ENCODE data around the gene MLLT10.

Gene MLLT10

GRCh38 chr10:21533467-21534279 is at the start of gene MLLT10:
Gene MLLT10 (plus strand): TSS chr10:21534232. CDS start chr10:21534645, 413 bp downstream.
- peak; percentile 88 to 93 for DNase-seq

DNA sequence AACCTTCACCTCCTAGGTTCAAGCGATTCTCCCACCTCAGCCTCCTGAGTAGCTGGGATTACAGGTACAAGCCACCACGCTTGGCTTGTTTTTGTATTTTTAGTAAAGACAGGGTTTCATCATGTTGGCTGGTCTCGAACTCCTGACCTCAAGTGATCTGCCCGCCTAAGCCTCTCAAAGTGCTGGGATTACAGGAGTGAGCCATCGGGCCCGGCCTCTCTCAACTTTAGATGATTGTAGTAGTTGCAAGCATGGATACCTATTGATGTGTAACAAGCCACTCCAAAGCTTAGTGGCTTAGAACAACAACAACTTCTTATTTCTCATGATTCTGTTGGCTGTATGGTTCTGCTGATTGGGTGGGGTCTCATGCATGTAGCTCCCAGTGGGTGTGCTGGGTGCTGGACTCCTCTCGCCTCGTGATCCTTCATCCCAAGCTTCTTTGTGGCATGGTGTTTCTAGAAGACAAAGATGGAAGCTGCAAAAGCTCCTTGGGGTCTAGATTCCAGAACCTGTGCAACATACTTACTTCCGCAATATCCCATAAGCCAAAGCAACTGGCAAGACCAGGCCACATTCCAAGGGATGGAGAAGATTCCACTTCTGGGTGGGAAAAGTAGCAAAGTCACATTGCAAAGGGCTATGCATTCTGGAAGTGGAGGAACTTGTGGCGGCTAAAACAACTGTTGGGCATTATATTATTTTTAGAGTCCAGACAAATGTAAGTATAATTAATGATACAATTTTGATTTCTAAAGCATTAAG is 46.4 kb upstream of the MLLT10 start:
- no peak for DNase-seq

DNA sequence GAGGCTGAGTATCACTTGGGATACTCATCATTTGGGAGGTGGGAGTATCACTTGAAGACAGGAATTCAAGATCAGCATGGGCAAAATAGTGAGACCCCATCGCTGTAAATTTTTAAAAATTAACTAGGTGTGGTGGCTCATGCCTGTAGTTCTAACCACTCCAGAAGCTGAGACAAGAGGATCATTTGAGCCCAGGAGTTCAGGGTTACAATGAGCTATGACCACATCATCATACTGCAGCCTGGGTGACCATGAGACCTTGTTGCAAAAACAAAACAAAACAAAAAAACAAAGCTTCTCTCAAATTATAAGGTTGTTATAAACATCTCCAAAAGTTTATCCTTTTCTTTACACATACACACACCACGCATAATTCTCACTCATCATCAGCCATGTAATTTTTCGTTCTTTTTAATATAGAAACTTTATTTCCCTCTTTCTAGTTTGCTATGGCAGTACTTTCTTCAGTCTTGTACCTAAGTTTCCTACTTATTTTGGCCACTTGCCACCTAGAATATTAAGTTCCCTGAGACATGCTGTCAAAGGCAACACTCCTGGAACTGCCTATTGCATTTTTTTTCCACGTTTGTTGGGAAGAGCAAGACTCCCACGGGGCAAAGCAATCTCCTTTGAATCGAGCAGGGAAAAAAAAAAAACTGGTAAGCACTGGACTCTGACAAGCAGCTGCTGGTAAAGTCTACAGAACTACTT is 45.6 kb upstream of the MLLT10 start:
- no peak for DNase-seq

DNA sequence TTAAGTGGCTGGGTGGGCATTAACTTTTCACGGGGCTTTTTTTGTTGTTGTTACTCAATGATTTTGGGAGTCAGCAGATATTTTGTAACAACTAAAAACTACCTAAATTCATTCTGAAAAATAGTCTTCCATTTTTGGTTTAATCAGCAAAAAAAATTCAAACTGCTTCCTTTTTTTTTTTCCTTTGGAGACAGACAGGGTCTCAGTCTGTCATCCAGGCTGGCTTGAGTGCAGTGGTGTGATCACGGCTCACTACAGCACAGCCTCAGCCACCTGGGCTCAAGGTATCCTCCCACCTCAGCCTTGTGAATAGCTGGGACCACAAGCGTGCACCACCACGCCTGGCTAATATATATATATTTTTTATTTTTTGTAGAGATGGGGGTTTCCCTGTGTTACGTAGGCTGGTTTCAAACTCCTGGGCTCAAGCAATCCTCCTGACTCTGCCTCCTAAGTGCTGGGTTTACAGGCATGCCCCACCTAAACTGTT is 45.0 kb upstream of the MLLT10 start:
- no peak for DNase-seq

DNA sequence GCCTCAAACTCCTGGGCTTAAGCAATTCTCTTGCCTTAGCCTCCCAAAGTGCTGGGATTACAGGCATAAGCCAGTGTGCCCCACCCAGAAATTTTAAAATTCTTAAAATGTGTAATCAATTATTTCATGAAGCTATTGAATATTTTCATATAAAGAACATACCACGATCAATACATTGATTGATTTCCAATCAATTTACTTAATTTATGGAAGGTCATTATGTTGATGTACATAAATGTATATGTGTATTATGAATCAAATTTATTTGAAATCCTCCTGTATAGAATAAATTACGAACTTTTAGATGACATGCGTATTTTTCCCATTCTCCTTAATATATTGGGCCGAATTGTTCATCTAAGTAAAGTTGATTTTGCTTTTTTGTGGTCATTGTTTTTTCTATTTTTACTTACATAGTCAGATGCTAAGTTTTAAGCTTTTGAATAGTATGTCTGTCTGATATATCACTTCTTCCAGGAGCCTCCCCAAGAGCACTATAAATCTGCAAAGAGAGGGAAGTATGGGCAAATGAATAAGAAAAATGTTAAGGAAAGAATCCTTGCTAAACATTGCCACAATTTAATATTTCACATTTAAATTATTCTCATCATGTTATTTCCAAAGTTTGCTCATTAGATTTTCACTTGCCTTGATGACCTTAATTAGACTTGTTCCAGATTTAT is 43.9 kb upstream of the MLLT10 start:
- DNase-seq: no peak

DNA sequence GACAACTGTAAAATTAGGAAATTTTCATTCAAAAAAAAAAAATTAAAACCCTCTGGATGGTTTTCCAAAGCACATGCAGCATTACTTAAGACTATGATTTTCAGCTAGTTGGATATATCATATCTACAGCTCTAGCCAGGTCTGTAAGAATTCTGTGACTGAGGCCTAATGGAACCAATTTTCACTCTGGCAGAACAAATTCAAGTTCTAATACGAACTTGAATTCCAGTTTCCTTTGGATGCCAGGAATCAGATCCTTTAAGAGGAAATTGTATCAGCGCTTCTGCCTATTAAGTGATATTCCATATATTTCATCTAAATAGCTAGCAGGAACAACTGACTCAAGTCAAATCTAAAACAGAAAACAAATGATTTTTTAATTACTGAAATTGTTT is 43.3 kb upstream of the MLLT10 start:
- DNase-seq: no peak

GRCh38 chr10:21492421-21492820 is 41.6 kb upstream of the MLLT10 start:
- DNase-seq: no peak

DNA sequence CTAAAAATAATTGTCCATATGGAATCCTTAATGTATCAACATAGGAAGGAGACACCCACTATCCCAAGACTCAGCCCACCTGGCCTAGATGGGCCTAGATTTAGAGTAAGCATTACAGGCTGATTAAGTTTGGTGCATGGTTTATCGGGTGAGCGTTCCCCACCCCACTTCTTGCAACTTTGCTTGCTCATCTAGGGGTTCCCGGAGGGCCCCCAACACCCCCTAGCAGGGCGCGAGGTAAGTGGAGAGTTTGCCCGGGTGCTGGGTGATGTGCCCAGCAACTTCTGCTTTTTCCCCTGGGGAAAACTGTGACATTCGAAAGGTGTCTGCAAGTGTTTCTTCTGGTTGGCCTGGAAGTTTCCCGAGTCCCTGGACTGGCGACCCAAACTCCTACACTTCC is 40.2 kb upstream of the MLLT10 start:
- no peak for DNase-seq

- peak in 1 of 2 experiments; percentile 2 for DNase-seq
Measured at GRCh38 chr10:21494191-21495001, 39.6 kb upstream of the MLLT10 start.

- DNase-seq: no peak
Measured at GRCh38 chr10:21495002-21495751, 38.9 kb upstream of the MLLT10 start.

DNA sequence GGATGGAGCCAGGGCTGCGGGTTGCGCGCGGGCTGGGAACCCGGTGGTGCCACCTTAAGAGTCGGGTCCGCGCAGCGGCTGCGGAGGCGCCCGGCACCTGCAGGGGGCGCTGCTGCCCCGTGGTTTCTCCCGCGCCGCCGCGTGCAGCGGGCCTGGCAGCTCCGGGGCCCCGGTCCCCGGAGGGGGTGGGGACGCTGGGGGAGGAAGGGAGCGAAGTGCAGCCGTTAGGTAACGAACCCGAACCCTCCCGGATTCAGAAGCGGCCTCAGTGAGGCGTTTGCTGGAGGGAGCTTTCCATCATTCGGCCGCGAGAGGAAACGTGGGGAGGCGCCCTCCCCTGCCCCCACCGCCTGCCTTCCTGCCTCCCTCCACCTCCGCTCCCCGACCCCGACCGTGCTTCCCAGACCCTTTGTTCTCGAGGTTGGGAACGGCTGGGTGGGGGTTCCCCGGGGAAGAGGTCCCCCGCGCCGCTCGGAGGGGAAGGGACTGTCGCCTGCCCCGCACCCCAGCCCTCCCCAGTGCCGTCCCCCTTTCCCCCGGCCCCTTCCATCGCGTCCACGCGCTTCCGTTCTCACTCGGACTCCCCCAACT is 38.2 kb upstream of the MLLT10 start:
- DNase-seq: peak; percentile 81 to 92

DNA sequence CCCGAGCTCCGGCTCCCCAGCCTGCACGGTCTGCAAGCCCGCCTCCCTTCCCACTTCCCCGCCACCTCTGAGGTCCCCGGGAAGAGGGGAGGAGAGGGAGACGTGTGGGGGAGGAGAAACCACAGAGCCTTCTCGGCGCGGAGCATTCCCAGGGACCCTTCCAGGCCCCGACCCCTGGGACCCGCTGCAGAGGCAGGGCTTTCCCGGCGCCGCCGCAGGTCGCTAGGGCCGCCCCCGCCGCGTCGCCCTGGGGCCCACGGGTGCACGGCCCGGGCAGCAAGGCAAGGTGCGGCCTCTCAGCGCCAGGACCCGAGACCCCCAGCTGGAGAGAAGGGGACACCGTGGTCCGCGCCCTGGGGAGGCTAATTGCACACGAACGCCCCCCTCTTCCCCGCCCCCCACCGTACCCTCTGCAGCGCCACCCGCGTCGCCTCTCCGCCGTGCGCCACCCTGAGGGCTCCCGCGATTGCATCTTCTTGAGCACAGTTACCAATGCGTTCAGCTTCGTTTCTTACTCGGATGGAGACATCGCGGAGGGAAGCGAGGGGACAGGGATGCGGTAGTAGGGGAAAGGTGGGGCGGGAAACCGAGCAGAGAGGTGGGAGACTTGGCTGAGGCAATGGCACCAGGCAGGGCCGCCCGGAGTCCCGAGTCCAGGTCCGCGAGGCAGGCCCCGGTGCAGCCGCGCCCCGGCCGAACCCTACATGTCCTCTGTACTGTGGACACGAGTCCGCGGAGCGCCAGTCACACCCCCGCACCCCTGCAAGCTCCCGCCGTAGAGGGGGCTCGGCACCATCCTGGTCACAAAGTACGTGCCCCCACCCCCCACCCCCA is 37.5 kb upstream of the MLLT10 start:
- DNase-seq: peak; percentile 48 to 52

GRCh38 chr10:21497177-21497807 is 36.7 kb upstream of the MLLT10 start:
- DNase-seq: peak; percentile 10 to 34

DNA sequence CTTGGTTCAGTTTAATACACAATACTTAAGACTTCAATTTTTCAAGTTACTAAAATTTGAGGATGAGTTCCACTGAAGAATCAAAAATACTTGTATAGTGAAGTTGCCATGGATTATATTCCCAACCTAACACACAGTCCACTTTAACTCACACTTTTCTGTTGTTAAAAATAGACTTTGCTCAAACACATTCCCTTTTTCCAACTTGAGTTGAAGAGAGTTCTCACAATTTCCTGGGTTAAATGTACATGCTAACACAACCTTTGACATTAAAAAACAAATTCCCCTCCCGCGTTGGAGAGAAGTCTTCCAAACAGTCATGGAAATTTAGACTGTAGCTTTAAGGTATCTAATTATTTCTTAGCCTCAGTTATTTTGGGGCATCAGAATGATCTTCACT is 35.7 kb upstream of the MLLT10 start:
- no peak for DNase-seq

- DNase-seq: no peak
Measured at GRCh38 chr10:21498986-21499385, 35.0 kb upstream of the MLLT10 start.

DNA sequence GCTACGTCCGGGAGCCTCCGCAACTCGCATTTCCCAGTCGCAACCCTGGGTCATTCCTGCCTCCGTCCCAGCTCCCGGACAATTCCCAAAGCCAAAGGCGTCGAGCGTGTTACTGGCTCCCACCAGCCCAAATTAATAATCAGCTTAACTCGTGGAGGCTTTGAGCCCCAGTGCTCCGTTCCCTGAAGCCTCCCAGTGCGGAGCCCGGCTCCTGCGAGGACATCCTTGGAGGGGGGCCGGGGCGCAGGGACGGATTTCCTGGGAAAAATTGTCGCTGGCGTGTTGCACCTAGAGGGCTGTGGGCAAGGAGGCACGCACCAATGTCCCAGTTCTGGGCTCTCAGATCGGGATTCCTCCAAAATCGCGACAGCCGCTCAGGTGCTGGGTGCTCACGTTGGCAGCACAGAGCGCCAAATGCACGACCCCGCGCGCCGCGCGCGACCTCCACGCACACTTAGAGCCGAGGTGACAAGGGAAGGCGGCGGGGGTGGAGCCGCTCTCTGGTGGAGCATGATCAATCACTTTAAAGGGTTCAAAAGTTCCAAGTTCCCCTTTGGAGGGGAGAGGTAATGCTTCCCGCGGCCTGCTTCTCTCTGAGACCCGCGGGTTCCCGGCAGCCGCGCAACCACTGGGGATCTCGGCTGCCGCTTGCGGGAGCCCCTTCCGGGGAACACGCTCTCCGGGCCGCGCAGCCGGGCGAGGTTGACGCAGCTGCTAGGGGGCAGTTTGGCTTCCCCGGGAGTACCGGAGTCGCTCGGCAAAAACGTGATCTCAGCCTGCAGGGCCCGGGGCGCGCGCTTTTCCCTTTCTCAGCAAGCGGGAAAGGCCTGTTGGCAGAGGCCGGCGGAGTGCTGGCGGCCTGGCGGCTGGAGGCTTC is 34.1 kb upstream of the MLLT10 start:
- peak in 1 of 2 experiments; percentile 21 for DNase-seq

- no peak for DNase-seq
Measured at GRCh38 chr10:21500578-21500910, 33.5 kb upstream of the MLLT10 start.

DNA sequence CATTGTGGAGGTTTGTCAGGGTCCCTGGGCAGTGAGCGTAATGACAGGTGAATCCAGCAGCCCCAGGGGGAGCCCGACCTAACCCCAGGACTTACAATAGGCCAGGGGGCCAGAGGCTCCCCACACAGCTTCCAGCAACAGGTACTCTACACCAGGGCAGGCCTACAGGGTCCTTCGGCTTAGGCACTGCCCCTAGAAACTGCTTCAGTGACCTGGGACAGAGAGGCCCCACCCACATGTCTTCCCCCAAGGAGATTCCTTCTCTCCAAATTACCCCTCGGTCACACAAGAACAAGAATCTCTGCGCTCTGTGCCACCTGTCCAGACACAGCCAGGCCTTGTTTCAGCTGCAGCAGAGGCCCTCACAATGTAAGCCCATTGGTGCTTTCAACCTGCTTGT is 32.9 kb upstream of the MLLT10 start:
- DNase-seq: no peak
